Measurements from ENCODE around the gene APC. TPM values are rescaled to one million over a fixed set of nuclear protein-coding genes. Genes with fewer than 3 reads are reported as not detected.
A peak's percentile ranks its signal among the peaks of the same experiment; 100 is the strongest.

The APC gene
- polyA plus RNA-seq (2012; ENCODE audit: insufficient read depth, insufficient read length, low read depth) = 42.1 TPM

DNA sequence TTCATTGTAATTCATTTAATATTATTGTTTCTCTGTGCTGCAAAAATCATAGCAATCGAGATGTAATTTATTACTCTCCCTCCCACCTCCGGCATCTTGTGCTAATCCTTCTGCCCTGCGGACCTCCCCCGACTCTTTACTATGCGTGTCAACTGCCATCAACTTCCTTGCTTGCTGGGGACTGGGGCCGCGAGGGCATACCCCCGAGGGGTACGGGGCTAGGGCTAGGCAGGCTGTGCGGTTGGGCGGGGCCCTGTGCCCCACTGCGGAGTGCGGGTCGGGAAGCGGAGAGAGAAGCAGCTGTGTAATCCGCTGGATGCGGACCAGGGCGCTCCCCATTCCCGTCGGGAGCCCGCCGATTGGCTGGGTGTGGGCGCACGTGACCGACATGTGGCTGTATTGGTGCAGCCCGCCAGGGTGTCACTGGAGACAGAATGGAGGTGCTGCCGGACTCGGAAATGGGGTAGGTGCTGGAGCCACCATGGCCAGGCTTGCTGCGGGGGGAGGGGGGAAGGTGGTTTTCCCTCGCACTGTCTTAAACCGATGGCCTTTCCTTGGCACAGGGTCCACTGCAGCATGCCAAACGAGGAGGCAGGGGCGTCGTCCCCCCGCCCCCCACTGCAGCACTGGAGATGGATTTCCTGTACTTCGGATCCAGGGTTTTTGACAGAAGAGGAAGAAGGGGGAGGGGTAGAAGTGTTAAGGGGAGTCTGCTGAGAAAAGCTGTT is at the start of gene APC:
Gene APC, plus strand, starts transcription at position 423 of the 728 bp plus-strand sequence. CDS start 17,006 bp downstream, outside the sequence.
- peak within 1 kb of the TSS; percentile 78 for H3K4me3 ChIP-seq (ENCODE audit: low read depth, low read length)
- no peaks in the 10 kb centered on the region for H3K9me3 ChIP-seq
- no peaks in the 10 kb centered on the region for H3K27me3 ChIP-seq
- no peaks in the 10 kb centered on the region; the same call in 1 of the 2 replicates for H3K36me3 ChIP-seq
- 0 out of 2 replicates have a peak, but pooled peaks have one; percentile 1 for TF ChIP-seq CTCF (IDR thresholded peaks at IDR 0.05; ENCODE audit: low read depth, low read length)
- DNase-seq = peak; percentile 97
- H3K4me1 ChIP-seq = peaks cover 4% of the 10 kb centered on the region; the same call in 1 of the 2 replicates

DNA sequence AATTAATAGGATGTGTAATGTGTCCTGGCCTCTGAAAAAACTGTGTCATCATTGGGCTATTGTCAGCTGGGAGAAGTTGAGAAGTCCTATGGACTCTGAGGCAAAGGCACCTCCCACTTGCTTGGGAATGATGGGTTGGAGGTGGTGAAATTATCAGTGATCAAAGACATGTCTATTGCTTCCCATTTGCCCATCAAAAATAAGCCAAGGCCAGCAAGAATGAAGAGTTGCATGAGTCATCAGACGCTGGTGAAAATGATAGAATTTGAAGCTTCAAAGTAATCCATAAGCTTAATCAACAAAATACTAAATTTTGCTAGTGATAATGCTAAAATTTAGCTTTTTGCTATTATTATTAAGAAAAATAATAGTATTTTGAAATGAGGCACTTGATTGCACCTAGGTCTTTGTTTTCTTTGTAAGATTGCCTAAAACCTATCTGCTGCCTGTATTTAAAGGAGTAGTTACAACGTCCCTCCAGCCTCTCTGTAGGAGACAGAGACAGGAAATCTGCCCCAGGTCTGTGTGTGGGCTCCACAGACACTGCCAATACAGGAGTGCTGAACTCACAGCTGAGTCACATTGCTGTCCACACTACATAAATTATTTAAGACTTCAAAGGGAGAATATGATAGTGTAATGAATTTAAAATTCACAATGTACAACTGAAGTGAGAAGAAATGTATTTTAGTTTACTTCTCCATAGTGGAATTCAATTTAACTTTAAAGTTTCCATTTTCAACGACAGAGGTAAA is 48.4 kb upstream of the APC start:
- no peaks in the 10 kb centered on the region for H3K36me3 ChIP-seq
- TF ChIP-seq CTCF (IDR thresholded peaks at IDR 0.05; ENCODE audit: low read depth, low read length) = no peak
- no peak for DNase-seq
- H3K4me1 ChIP-seq = 0 out of 2 replicates have a peak, but pooled peaks cover 2% of the 10 kb centered on the region
- no peak overlapping the region for H3K4me3 ChIP-seq (ENCODE audit: low read depth, low read length)
- H3K27me3 ChIP-seq = peaks cover 3% of the 10 kb centered on the region; the same call in 1 of the 2 replicates
- H3K9me3 ChIP-seq = no peaks in the 10 kb centered on the region

GRCh38 chr5:112690605-112691338 is 46.9 kb upstream of the APC start:
- 0 out of 2 replicates have a peak, but pooled peaks cover 2% of the 10 kb centered on the region for H3K4me1 ChIP-seq
- TF ChIP-seq CTCF (IDR thresholded peaks at IDR 0.05; ENCODE audit: low read depth, low read length) = no peak
- H3K36me3 ChIP-seq = no peaks in the 10 kb centered on the region
- H3K9me3 ChIP-seq = no peaks in the 10 kb centered on the region
- H3K27me3 ChIP-seq = peaks cover 3% of the 10 kb centered on the region; the same call in 1 of the 2 replicates
- no peak for DNase-seq
- no peak overlapping the region for H3K4me3 ChIP-seq (ENCODE audit: low read depth, low read length)

DNA sequence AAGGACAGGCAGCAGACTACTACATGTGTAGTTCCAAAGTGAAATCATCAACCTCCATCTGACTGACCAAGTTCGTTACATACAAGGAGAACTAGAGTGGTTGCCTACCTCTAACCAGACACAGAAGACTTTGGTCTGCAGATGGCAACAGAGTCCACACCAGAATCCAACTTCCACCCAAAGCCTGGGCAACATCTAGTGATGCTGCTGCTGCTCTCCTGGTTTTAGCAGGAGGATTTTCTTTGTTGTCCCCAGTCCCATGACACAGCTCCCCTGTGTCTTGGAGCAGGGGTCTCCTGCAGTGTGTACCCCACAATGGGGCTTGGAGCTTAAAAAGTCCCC is 46.4 kb upstream of the APC start:
- Histone ChIP-seq H3K9me3 (no peaks in the 10 kb centered on the region), H3K36me3 (no peaks in the 10 kb centered on the region), H3K4me1 (0 out of 2 replicates have a peak, but pooled peaks cover 2% of the 10 kb centered on the region), H3K27me3 (peaks cover 3% of the 10 kb centered on the region; the same call in 1 of the 2 replicates), H3K4me3 (ENCODE audit: low read depth, low read length) (no peak overlapping the region)
- no peak for DNase-seq
- TF ChIP-seq CTCF (IDR thresholded peaks at IDR 0.05; ENCODE audit: low read depth, low read length) = no peak

DNA sequence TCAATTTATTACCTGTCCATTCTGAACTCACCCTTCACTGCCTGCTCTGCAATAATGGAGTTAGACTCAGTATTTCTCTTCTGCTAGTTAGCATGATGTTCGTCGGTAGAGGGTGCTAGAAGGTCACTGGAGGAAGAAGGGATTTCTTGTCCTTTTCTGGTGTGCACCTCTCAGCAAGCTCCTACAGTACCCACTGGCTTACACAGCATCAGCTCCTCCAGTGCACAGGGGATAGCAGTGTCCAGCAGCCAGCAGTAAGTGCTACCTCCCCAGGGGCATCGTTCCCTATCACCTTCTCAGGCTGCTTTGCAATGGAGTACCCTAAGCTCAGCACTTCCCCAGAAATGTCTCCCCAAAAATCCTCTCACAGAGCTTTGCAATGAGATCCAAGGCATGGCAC is 45.9 kb upstream of the APC start:
- H3K9me3 ChIP-seq = no peaks in the 10 kb centered on the region
- H3K4me3 ChIP-seq (ENCODE audit: low read depth, low read length) = no peak overlapping the region
- peaks cover 3% of the 10 kb centered on the region; the same call in 1 of the 2 replicates for H3K27me3 ChIP-seq
- peak; percentile 33 for DNase-seq
- H3K4me1 ChIP-seq = 0 out of 2 replicates have a peak, but pooled peaks cover 2% of the 10 kb centered on the region
- H3K36me3 ChIP-seq = no peaks in the 10 kb centered on the region
- TF ChIP-seq CTCF (IDR thresholded peaks at IDR 0.05; ENCODE audit: low read depth, low read length) = peak; percentile 56
